Endodermal cell (in vitro differentiated cells): ENCODE results near the gene PARP9. TPM values are rescaled to one million over a fixed set of nuclear protein-coding genes. Genes with fewer than 3 reads are reported as not detected.

Experiments
- DNase-seq: peaks from one replicate; pipeline ENCODE4 v3.0.0-alpha.2; 2017
- H3K27ac ChIP-seq: 2 replicates; pipeline ENCODE4 v1.5.1; 2013; ENCODE audit warnings: mild to moderate bottlenecking, low read depth, low read length, moderate library complexity
- H3K27me3 ChIP-seq: 2 replicates; pipeline ENCODE4 v1.6.1; 2013; ENCODE audit warnings: mild to moderate bottlenecking, low read length, moderate library complexity; ENCODE audit not compliant: insufficient read depth, control insufficient read depth, poor library complexity, severe bottlenecking
- H3K36me3 ChIP-seq: 2 replicates; pipeline ENCODE4 v1.7.0; 2013; ENCODE audit warnings: mild to moderate bottlenecking, low read length, moderate library complexity; ENCODE audit not compliant: control insufficient read depth, insufficient read depth
- H3K4me1 ChIP-seq: one replicate; pipeline ENCODE4 v1.7.0; 2013; ENCODE audit warnings: low read length; ENCODE audit not compliant: control insufficient read depth, insufficient read depth
- H3K4me3 ChIP-seq: 2 replicates; pipeline ENCODE4 v1.5.1; 2013; ENCODE audit warnings: mild to moderate bottlenecking, low read length, moderate library complexity
- H3K9ac ChIP-seq: 2 replicates; pipeline ENCODE4 v1.6.1; 2013; ENCODE audit warnings: mild to moderate bottlenecking, low read length, moderate library complexity; ENCODE audit not compliant: poor library complexity, severe bottlenecking; ENCODE audit errors: extremely low read depth
- H3K9me3 ChIP-seq: 2 replicates; pipeline ENCODE4 v1.6.1; 2013; ENCODE audit warnings: mild to moderate bottlenecking, low read length, moderate library complexity; ENCODE audit not compliant: control insufficient read depth
- H3K27ac Mint-ChIP-seq: 2 replicates; pipeline ENCODE4 v1.8.0; 2020; ENCODE audit warnings: mixed read lengths
- H3K27me3 Mint-ChIP-seq: 2 replicates; pipeline ENCODE4 v1.8.0; 2021; ENCODE audit warnings: mild to moderate bottlenecking, mixed read lengths; ENCODE audit not compliant: insufficient read depth
- H3K36me3 Mint-ChIP-seq: 2 replicates; pipeline ENCODE4 v1.8.0; 2020; ENCODE audit warnings: low read depth, mixed read lengths
- H3K4me1 Mint-ChIP-seq: 2 replicates; pipeline ENCODE4 v1.8.0; 2020; ENCODE audit warnings: mixed read lengths
- H3K4me3 Mint-ChIP-seq: 2 replicates; pipeline ENCODE4 v1.8.0; 2020; ENCODE audit warnings: mild to moderate bottlenecking, moderate library complexity, mixed read lengths
- H3K9me3 Mint-ChIP-seq: 2 replicates; pipeline ENCODE4 v1.8.0; 2020; ENCODE audit warnings: mild to moderate bottlenecking, mixed read lengths
- CTCF ChIP-seq: fragments of 200-600 bp; sonication (generic); conservative IDR thresholded peaks from 2 replicates; pipeline ENCODE4 v1.5.0; 2021; ENCODE audit warnings: antibody characterized with exemption, mild to moderate bottlenecking
- WGBS, 2 experiments: methylation state at CpG; one replicate each; pipeline versions ENCODE4 v1.1.5 to v1.1.7; 2013; ENCODE audit warnings: missing lambda C conversion rate in 2 of 2, mixed read lengths in 1 of 2; ENCODE audit not compliant: insufficient coverage in 1 of 2, insufficient read length in 1 of 2; 5-methylcytosine and 5-hydroxymethylcytosine counted together
- total RNA-seq, 2 donors: library from RNA; stranded (reverse); fragmentation: NEBNext Ultra II Directional in 1 of 2; extraction: Animal tissue kit (Norgen Biotek cat#: 25700) in 1 of 2; gene quantifications; 2 replicates in 1 of 2; 3 replicates in 1 of 2; pipeline ENCODE4 v1.2.1, GENCODE V29; 2021

PARP9 gene
- total RNA-seq, 2 donors from 2014 or later = 3.7 to 4.3 TPM

- Histone ChIP-seq H3K27me3 (no peaks in the 10 kb centered on the region), H3K27ac (no peak overlapping the region), H3K4me1 (no peaks in the 10 kb centered on the region), H3K4me3 (no peak overlapping the region), H3K36me3 (no peaks in the 10 kb centered on the region), H3K9me3 (no peaks in the 10 kb centered on the region), H3K9ac (no peak overlapping the region)
- no peak for TF ChIP-seq CTCF
- H3K27me3 Mint-ChIP-seq = no peaks in the 10 kb centered on the region
- H3K27ac Mint-ChIP-seq = no peak overlapping the region
- WGBS, 2 experiments = 85 to 88% methylated on average over 3 to 5 of the region's 5 CpGs
- no peaks in the 10 kb centered on the region for H3K9me3 Mint-ChIP-seq
- peaks cover 4% of the 10 kb centered on the region for H3K4me1 Mint-ChIP-seq
- no peaks in the 10 kb centered on the region for H3K36me3 Mint-ChIP-seq
- no peak overlapping the region for H3K4me3 Mint-ChIP-seq
- DNase-seq = no peak
These were observed 38.1 kb upstream of the PARP9 start for GRCh38 chr3:122602011-122602710.

GRCh38 chr3:122598556-122598955 lies 34.5 kb upstream of the PARP9 start:
- no peaks in the 10 kb centered on the region for H3K27me3 ChIP-seq
- Mint-ChIP-seq H3K27me3 (no peaks in the 10 kb centered on the region), H3K27ac (no peak overlapping the region), H3K9me3 (no peaks in the 10 kb centered on the region), H3K4me1 (no peaks in the 10 kb centered on the region), H3K36me3 (no peaks in the 10 kb centered on the region), H3K4me3 (no peak overlapping the region)
- H3K9me3 ChIP-seq = no peaks in the 10 kb centered on the region
- 94 to 100% methylated on average over 2 to 3 of the region's 4 CpGs for whole genome bisulfite sequencing, 2 experiments
- H3K27ac ChIP-seq = no peak overlapping the region
- H3K4me1 ChIP-seq = no peaks in the 10 kb centered on the region
- no peak overlapping the region for H3K9ac ChIP-seq
- no peaks in the 10 kb centered on the region for H3K36me3 ChIP-seq
- H3K4me3 ChIP-seq = no peak overlapping the region
- no peak for TF ChIP-seq CTCF
- DNase-seq = no peak

- H3K27me3 ChIP-seq = no peaks in the 10 kb centered on the region
- 82 to 95% methylated on average over 3 of the region's 3 CpGs for WGBS, 2 experiments
- no peaks in the 10 kb centered on the region for H3K36me3 ChIP-seq
- no peaks in the 10 kb centered on the region for H3K4me1 ChIP-seq
- no peak overlapping the region for H3K27ac Mint-ChIP-seq
- no peak for TF ChIP-seq CTCF
- no peak overlapping the region for H3K27ac ChIP-seq
- H3K4me3 ChIP-seq = no peak overlapping the region
- DNase-seq = no peak
- H3K9me3 Mint-ChIP-seq = no peaks in the 10 kb centered on the region
- H3K9me3 ChIP-seq = no peaks in the 10 kb centered on the region
- H3K4me3 Mint-ChIP-seq = no peak overlapping the region
- no peak overlapping the region for H3K9ac ChIP-seq
- H3K4me1 Mint-ChIP-seq = no peaks in the 10 kb centered on the region
- H3K27me3 Mint-ChIP-seq = no peaks in the 10 kb centered on the region
- H3K36me3 Mint-ChIP-seq = no peaks in the 10 kb centered on the region
These were observed 34.1 kb upstream of the PARP9 start for GRCh38 chr3:122598151-122598550.
